GM15510 (cell line): ENCODE data around the gene ARHGAP26.

Experiments used
- POLR2A ChIP-seq: IDR thresholded peaks from 3 replicates; pipeline ENCODE4 v1.6.1; 2011; ENCODE audit warnings: borderline replicate concordance; ENCODE audit not compliant: insufficient read length; ENCODE audit errors: extremely low read depth

The ARHGAP26 gene

DNA sequence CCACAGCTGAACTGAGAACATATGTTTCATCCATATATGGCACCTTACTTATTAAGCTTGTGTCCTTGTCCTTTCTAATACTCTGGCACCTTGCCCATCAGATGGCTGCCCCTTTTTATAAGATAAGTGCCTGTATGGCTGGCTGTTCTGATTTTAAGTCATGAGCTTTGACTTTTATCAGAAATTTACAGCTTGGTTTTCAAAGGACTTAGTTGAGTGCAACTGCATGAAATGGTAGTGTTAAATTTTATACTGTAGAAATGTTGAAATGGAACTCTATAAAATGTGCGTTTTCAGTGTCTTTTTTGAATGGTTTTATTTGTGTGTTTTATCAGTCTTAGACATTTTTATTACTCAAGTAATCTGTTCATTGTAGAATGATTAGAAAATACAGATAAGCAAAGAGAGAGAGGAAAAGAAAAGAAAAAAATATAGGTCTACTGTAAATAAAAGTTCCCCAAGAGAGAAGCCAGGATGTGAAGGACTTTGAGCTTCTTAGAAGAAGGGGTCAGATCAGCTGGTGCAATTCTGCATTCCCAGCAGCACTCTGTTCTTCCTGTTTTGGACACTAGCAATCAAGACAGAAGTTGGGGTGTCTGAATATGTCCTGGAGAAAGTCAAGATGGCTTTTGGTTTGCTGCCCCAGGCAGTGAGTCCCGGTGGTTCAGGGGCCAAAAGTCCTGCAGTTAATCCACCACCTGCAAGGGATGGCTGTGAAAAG lies 38.9 kb downstream of the ARHGAP26 start:
- no peak for TF ChIP-seq POLR2A

DNA sequence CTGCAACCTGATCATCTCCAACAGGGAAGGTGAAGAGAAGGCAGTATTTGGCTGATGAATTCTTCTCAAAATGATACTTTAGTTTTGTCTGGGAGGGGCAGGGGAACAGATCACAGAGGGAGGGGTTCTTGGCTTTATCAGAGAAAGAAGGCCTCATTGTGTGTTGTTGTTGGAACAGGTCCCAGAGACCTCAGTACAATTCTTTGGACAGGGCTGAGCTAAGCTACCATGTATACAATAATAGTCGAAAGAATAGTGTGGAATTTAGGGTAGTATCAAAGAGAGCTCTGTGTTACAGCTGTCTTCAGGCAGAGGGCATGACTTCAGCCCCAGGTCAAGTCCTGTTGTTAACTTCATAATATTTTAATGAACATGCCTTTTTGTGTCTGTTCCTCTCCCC lies 39.9 kb downstream of the ARHGAP26 start:
- no peak for TF ChIP-seq POLR2A

DNA sequence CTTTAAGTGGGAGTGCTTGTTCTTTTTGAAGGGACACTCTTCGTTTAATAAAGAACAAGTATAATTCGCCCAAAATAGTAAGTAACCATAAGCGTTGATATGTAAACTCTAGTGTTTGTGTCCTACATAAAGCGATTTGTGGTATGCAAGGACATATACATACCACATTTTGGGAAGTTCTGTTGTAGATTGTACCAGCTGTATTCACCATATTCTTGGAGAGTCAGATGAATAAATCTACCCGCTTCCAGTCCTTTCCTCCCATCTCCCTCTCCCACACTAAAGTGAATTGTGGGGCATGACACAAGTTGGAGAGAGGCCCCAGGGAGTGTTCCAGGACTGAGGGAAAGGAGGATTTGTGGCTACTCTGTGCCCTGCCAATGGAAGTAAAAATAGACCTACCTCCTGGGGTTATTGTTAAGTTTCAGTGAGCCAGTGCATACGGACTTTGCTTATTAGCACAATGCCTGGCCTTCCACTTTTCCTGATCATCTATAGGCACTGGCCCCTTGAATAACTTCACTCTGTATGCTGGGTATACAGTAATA lies 40.6 kb downstream of the ARHGAP26 start:
- no peak for TF ChIP-seq POLR2A

DNA sequence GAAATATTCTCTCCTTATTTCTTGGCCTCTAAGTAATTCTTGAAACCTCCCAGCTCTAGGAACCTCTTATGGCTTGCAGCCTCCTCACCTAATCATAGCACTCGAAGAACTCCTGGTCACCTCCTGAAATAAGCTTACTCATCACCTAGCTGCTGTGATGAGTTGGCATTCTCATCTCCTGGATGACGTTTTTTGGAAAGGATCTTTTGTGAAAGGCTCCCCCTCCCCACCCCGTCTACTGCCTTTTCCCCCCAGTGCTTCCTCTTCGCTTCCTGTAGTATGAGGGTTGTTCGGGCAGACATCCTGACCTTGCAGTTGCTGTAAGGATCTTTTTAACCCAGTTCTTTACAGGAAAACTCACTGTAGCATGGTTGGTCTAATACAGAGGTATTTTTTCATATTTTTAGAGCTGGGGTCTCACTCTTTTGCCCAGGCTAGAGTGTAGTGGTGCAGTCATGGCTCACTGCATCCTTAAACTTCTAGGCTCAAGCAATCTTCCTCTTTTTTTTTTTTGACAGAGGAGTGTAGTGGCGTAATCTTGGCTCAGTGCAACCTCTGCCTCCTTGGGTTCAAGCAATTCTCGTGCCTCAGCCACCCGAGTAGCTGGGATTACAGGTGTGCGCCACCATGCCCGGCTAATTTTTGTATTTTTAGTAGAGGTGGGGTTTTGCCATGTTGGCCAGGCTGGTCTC lies 41.8 kb downstream of the ARHGAP26 start:
- TF ChIP-seq POLR2A, result no peak

DNA sequence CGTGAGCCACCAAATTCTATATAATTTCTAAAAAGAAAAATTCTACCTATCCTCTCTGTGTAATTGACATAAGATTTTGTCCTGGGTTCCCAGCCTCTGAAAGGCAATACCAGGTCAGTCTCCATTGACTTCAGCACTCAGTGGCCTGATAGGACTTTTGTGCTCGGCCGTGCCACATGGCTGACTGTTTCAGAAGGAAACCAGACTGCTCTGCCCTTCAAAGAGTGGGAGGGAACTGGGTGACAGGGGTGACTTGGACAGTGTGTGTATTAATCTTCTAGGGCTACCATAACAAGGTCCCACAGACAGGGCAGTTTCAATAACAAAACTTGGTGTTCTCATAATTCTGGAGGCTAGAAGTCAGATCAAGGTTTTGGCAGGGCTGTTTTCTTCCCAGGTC lies 43.0 kb downstream of the ARHGAP26 start:
- TF ChIP-seq POLR2A, result no peak

DNA sequence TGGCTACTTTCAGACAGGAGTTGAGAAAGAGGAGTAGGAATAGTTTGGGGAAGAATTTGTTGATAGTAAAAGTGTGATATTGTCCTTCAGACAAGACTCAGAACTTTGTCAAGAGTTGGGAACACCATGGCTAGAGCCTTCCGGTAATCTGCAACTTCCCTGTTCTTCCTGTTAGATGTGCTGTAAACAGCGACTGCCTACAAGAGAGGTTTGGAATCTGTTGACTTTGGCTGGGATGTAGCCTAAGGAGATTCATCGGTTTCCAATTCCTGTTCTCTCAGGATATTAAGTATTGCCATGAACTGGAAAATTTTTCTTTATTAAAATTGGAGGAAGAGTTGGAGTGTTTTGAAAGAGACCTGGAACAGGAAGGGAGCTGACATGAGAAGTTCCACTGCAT lies 43.9 kb downstream of the ARHGAP26 start:
- TF ChIP-seq POLR2A, result no peak

DNA sequence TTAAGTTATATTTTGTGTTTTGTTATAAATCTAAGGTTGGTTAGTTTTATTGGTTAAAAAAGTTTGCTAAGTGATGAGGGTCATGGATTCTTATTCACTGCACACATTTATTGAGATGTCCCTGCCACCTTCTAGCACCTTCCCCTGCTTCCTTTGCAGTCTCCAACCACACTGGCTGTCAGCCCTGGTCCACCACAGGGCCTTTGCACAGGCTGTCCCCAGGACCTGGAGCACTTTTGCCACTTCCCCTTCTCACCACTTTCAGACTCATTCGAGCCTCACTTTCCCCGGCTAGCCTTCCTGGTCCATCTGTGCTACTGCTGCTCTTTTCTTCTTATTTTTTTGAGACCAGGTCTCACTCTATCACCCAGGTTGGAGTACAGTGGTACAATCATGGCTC lies 45.3 kb downstream of the ARHGAP26 start:
- no peak for TF ChIP-seq POLR2A

DNA sequence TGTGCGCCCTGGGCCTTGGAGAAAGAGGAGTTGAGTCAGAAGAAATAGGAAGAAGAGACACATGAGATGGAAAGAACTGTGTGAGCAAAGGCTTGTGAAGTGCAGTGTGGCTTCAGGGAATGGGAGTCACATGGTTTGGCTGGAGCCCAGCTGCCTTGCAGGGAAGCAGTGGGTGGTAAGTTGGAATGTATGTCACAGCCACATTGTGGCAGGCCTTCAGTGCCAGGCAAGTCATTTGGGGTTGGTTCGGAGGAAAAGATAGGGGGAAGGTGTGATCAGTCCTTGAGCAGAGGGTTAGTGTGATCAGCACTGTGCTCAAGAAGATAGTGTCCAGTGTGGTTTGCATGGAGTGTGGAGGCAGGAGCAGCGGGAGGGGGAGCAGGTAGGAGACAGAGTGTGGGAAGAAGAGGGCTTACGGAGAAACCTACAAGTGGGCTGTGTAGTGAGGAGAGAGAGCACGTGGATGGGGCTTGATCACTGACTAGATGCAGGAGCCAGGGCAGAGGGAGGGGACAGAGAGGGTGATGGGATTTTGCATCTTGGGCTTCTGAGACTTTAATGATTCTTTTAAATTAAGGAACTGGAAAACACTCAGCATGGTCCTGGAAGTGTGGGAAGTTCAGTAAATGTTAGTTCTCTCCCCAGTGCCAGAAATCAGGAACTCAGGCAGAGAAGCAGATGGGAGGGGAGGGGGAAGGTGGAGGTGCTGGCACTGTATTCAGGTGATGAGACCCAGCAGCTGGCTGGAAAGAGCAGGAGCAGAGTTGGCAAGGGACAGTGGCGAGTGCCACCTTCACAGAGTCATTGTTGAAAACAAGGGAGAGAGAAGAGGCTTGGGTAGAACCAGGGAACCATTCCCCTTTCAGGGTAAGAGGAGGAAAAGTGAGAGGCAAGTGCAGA lies 46.6 kb downstream of the ARHGAP26 start:
- TF ChIP-seq POLR2A, result no peak

DNA sequence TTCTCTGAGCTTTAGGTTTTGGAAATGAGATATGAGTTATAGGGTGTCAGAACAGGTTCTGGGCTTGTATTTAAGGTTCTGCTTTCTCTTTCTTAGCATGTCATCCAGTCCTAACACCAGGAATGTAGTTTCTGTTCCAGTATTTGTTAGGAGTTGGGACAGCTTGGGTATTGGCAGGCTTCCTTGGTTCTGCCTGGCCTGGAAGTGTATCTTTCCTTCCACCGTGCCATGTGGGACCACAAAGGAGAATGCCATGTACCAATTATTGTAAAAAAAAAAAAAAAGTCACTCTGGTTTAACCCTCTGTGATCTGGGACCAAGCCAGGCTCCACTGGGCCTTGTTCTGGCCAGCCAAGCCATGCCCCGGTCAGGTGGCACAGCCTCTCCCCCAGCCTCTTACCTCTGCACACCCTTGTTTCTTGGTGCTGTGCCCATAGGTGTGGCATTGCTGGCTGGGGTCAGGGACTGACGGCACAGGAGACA lies 47.8 kb downstream of the ARHGAP26 start:
- no peak for TF ChIP-seq POLR2A

DNA sequence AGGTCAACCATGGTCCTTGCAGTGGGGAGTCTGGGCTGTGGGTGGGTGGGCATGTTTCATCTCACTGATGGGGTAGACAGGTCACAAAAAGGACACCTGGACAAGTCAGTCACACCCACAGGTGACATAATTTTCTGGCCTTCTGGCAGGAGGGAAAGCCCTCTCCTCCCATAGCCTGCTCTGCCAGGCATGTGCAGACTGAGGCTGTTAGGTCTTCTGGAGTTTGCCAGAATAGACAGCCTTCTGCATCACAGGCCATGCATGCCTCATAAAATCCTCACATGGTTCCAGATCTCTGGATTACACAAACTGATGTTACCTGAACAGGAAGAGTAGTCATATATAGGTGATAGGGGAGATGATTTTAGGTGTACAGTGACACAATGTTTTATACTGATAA lies 49.1 kb downstream of the ARHGAP26 start:
- no peak for TF ChIP-seq POLR2A

DNA sequence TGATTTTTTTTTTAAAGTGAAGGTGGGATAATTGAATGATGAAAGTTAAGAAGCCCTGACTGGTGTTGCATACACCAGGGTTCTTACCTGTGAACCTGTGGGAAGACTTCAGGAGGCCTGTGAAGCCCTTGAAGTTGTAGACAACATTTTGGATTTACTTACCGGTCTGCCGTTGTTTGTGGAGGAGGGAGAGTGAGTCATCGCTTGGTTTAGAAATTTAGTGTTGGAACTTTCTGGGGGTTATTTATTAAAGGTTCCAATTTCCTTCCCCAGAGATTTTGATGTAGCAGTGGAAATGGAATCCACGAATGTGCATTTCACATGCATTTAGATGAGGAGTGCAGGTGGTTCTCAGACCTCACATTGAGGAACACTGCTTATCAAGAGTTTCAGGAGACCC lies 49.6 kb downstream of the ARHGAP26 start:
- no peak for TF ChIP-seq POLR2A

DNA sequence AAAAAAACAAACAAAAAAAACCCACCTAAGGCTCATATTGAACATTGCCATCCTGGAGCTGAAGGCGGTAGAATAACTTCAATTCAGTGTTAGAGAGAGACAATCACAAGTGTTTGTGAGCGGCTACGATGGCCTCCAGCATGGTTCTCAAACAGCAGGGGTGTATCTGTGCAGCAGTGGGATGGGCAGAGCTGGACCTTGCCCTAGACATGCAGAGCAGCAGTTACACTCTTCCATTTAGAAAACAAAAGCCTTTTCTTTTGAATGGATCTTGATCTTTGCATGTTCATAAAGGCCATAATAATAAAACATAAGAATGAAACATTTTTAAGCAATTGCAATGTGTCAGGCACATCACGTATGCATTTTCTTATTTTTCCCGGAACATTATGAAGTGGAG lies 50.3 kb downstream of the ARHGAP26 start:
- TF ChIP-seq POLR2A, result no peak

DNA sequence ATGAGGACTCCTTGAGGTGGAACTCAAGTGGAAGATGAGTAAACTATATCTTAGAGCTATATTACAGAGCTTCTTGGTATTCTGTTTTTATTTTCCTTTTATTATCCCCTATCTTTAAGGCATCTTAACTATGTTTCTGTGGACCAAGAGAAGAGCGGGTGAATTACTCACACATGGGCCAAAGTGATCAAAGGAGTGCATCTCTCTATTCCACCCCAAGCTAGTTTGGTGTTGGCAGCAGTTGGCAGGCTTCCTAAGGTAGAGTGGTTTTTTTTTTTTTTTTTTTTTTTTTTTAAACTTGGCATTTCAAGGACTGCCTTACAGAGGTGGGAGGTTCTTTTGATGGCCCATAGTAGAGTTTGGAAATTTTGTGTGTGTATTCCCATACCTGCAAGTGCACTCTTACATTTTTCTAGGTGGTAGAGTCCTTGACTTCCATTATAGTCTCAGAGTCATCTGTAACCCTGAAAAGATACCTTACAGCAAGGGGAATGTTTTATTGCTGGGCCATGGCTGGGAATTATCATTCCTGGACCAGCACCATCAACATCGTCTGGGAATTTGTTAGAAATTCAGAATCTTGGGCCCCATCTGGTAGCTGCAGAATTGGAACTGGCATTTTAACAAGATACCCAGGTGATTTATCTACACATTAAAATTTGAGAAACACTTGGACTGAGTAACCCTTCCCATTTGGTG lies 51.0 kb downstream of the ARHGAP26 start:
- no peak for TF ChIP-seq POLR2A

DNA sequence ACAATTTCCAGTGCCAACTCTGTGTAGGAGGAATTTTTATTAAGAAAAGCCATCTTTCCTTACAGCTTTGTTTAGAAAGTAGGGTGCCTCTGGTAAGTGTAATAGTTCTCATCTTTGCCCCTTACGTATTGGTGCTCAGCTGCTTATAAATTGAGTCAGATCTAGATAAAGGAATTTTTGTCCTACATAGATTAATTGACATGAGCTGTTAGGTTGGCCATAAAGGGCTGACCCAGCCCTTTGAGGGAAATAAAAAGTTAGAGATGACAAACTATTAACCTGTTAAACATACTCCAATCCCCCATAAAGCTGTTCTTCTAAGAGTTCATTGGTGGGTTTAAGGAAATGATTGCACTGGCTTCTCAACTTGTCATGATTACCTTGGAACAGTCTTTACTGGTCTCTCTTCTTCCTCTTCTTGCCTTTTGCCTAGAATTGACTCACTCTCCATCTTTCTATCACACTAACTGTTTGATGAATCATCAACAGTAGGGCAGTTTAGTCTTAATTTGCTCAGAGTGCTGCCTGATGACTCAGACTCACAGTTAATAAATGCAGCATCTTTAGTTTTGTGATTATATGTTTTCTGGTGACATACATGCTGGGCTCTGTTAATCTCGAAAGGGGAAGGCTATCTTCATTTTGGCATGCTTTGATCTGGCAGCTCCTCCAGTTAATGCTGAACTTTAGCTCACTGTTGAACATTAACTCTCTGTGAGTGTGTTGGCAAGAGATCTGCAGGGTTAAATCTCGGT lies 51.7 kb downstream of the ARHGAP26 start:
- TF ChIP-seq POLR2A, result no peak

DNA sequence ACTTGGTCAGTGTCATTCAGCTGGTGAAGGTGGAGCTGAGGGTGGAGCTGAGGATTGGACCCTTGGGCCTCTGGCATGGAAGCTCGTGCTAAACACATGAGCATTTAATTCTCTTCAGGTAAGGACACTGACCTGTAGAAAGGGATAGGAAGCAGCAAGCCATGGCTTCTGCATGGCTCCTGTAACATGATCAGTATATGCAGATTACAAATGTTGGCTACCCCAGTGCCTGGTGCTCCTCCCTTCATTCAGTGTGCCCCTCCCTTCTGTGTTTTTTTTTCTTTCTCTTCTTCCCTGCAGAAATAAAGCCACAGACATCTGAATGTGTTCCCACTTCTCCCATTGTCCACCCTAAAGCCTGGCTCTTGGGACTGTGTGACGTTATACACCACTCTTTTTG lies 52.9 kb downstream of the ARHGAP26 start:
- TF ChIP-seq POLR2A, result no peak

DNA sequence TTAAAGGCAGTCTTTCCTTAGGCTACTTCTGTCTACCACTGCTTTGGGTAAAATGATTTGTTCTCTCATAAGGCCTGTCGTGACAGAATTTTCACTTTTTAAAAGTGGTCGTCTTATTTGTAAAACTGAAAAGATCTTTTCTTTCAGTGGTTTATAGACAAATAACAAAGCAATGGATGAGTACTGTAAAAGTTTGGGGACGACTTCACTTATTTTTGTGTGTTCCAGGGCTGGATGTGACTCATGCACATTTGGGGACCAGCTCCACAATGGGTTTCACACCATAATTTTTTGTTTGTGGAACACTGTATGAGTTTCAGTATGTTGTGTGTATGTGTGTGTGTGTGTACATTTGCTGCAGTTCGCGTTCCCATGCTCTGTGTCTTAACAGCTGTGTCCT lies 53.6 kb downstream of the ARHGAP26 start:
- TF ChIP-seq POLR2A, result no peak
